ENCODE results near the gene MEGF9. TPM values are rescaled to one million over a fixed set of nuclear protein-coding genes. Genes with fewer than 3 reads are reported as not detected.

Gene MEGF9
- total and polyA plus RNA-seq, 2 experiments from 2014 or later: 10.3 to 27.4 TPM

- H3K9me2 ChIP-seq (replicated peaks; ENCODE audit: insufficient read depth): no peaks in the 10 kb centered on the region
- H3K4me2 ChIP-seq: no peak overlapping the region
- no peak overlapping the region for H3K27ac ChIP-seq
- DNase-seq (ENCODE audit: low spot score): no peak
- no peaks in the 10 kb centered on the region for H3K36me3 ChIP-seq (replicated peaks; ENCODE audit: insufficient read depth, low read depth)
- no peaks in the 10 kb centered on the region for H3K4me1 ChIP-seq (ENCODE audit: insufficient read depth)
- no peaks in the 10 kb centered on the region for H3K79me2 ChIP-seq
- no peak for TF ChIP-seq EZH2 (IDR thresholded peaks at IDR 0.05; ENCODE audit: borderline replicate concordance)
- TF ChIP-seq, protein P1, sequence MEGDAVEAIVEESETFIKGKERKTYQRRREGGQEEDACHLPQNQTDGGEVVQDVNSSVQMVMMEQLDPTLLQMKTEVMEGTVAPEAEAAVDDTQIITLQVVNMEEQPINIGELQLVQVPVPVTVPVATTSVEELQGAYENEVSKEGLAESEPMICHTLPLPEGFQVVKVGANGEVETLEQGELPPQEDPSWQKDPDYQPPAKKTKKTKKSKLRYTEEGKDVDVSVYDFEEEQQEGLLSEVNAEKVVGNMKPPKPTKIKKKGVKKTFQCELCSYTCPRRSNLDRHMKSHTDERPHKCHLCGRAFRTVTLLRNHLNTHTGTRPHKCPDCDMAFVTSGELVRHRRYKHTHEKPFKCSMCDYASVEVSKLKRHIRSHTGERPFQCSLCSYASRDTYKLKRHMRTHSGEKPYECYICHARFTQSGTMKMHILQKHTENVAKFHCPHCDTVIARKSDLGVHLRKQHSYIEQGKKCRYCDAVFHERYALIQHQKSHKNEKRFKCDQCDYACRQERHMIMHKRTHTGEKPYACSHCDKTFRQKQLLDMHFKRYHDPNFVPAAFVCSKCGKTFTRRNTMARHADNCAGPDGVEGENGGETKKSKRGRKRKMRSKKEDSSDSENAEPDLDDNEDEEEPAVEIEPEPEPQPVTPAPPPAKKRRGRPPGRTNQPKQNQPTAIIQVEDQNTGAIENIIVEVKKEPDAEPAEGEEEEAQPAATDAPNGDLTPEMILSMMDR (IDR thresholded peaks at IDR 0.05; ENCODE audit: poor library complexity): peak; percentile 16
- no peaks in the 10 kb centered on the region for H4K20me1 ChIP-seq (ENCODE audit: insufficient read depth, poor library complexity, severe bottlenecking)
- no peaks in the 10 kb centered on the region for H3K27me3 ChIP-seq
- H3K4me3 ChIP-seq: no peak overlapping the region
- H2AFZ ChIP-seq: no peak overlapping the region
- no peaks in the 10 kb centered on the region for H3K9me3 ChIP-seq (ENCODE audit: low read depth)
These were observed 103.1 kb downstream of the MEGF9 start for GRCh38 chr9:120610975-120611689.

GRCh38 chr9:120609636-120610035, 104.6 kb downstream of the MEGF9 start:
- TF ChIP-seq EZH2 (IDR thresholded peaks at IDR 0.05; ENCODE audit: borderline replicate concordance): no peak
- no peak for DNase-seq (ENCODE audit: low spot score)
- no peak overlapping the region for H3K27ac ChIP-seq
- H3K27me3 ChIP-seq: no peaks in the 10 kb centered on the region
- H2AFZ ChIP-seq: no peak overlapping the region
- H3K36me3 ChIP-seq (replicated peaks; ENCODE audit: insufficient read depth, low read depth): no peaks in the 10 kb centered on the region
- WGBS (ENCODE audit: low lambda C conversion rate, missing lambda C conversion rate): 94% methylated on average over 2 of the region's 2 CpGs
- H3K4me1 ChIP-seq (ENCODE audit: insufficient read depth): no peaks in the 10 kb centered on the region
- H3K79me2 ChIP-seq: no peaks in the 10 kb centered on the region
- H3K9me3 ChIP-seq (ENCODE audit: low read depth): no peaks in the 10 kb centered on the region
- H3K4me3 ChIP-seq: no peak overlapping the region
- H4K20me1 ChIP-seq (ENCODE audit: insufficient read depth, poor library complexity, severe bottlenecking): no peaks in the 10 kb centered on the region
- H3K9me2 ChIP-seq (replicated peaks; ENCODE audit: insufficient read depth): no peaks in the 10 kb centered on the region
- no peak overlapping the region for H3K4me2 ChIP-seq

DNA sequence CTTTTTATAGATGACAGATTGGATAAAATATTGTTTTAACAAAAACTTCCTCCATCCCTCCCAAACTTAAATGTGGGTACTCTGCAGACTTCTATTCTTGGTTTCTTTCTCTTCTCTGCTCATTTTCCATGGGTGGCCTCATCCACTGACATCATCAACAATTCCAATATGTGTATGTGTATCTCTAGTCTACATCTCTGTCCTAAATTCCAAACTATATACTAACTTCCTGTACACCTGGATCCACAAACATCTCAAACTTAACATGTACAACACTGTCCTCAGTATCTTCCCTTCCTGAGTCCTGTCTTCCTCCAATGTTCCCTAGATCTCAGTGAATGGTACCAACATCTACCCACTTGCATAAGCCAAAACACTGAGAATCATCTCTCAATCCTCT, 105.8 kb downstream of the MEGF9 start:
- TF ChIP-seq, protein P1 (IDR thresholded peaks at IDR 0.05; ENCODE audit: poor library complexity): no peak
- no peak for TF ChIP-seq EZH2phosphoT487 (IDR thresholded peaks at IDR 0.05; ENCODE audit: low read depth, severe bottlenecking, unreplicated experiment)
- no peak for TF ChIP-seq EZH2 (IDR thresholded peaks at IDR 0.05; ENCODE audit: borderline replicate concordance)
- DNase-seq (ENCODE audit: low spot score): no peak
- Histone ChIP-seq H4K20me1 (ENCODE audit: insufficient read depth, poor library complexity, severe bottlenecking) (no peaks in the 10 kb centered on the region), H3K9me2 (replicated peaks; ENCODE audit: insufficient read depth) (no peaks in the 10 kb centered on the region), H3K27me3 (no peaks in the 10 kb centered on the region), H3K4me3 (no peak overlapping the region), H2AFZ (no peak overlapping the region), H3K9me3 (ENCODE audit: low read depth) (no peaks in the 10 kb centered on the region), H3K4me2 (no peak overlapping the region), H3K4me1 (ENCODE audit: insufficient read depth) (no peaks in the 10 kb centered on the region), H3K79me2 (no peaks in the 10 kb centered on the region), H3K36me3 (replicated peaks; ENCODE audit: insufficient read depth, low read depth) (no peaks in the 10 kb centered on the region), H3K27ac (no peak overlapping the region)

DNA sequence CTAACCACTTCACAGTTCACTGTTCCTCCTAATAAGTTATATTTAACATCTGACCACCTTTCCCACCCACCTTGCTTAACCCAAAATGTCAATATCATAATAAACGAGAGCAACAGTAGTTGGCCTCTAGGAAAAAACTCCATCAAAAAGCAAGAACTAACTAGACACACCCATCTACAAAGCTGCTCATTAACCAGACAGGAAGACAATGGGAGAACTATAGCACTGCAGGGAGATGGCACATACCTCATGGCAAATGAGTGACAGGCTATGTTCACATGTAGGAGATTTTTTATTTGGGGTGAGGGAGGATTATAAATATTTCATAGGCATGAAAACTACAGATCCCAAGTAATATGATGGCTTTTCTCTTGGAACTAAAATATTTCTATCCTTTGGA, 110.7 kb downstream of the MEGF9 start:
- H3K4me3 ChIP-seq: no peak overlapping the region
- 76% methylated on average over 1 of the region's 1 CpG for WGBS (ENCODE audit: low lambda C conversion rate, missing lambda C conversion rate)

More for the DNA sequence above, 110.7 kb downstream of the MEGF9 start:
- H3K4me2 ChIP-seq: no peak overlapping the region
- no peaks in the 10 kb centered on the region for H3K79me2 ChIP-seq
- H3K4me1 ChIP-seq (ENCODE audit: insufficient read depth): no peaks in the 10 kb centered on the region
- H3K9me3 ChIP-seq (ENCODE audit: low read depth): no peaks in the 10 kb centered on the region
- H3K36me3 ChIP-seq (replicated peaks; ENCODE audit: insufficient read depth, low read depth): no peaks in the 10 kb centered on the region
- H2AFZ ChIP-seq: no peak overlapping the region
- H4K20me1 ChIP-seq (ENCODE audit: insufficient read depth, poor library complexity, severe bottlenecking): no peaks in the 10 kb centered on the region
- no peak for TF ChIP-seq EZH2phosphoT487 (IDR thresholded peaks at IDR 0.05; ENCODE audit: low read depth, severe bottlenecking, unreplicated experiment)
- TF ChIP-seq EZH2 (IDR thresholded peaks at IDR 0.05; ENCODE audit: borderline replicate concordance): no peak
- TF ChIP-seq, protein P1 (IDR thresholded peaks at IDR 0.05; ENCODE audit: poor library complexity): no peak
- H3K27ac ChIP-seq: no peak overlapping the region
- DNase-seq (ENCODE audit: low spot score): no peak
- no peaks in the 10 kb centered on the region for H3K9me2 ChIP-seq (replicated peaks; ENCODE audit: insufficient read depth)
- no peaks in the 10 kb centered on the region for H3K27me3 ChIP-seq
